Fibroblast of lung (primary cell): Measurements from ENCODE around the gene DPYSL4. TPM values are rescaled to one million over a fixed set of nuclear protein-coding genes. Genes with fewer than 3 reads are reported as not detected.

Source experiments
- DNase-seq, 2 donors: peaks; one replicate each; pipeline versions ENCODE4 v3.0.0 to v3.0.0-alpha.2; 2010; ENCODE audit warnings: low read depth in 2 of 2
- H2AFZ ChIP-seq: 2 replicates; pipeline ENCODE4 v1.5.1; 2012; ENCODE audit warnings: low read length, control low read depth, inconsistent platforms
- H3K27ac ChIP-seq: 2 replicates; pipeline ENCODE4 v1.5.1; 2011; ENCODE audit warnings: low read length, control low read depth; ENCODE audit not compliant: insufficient read depth
- H3K27me3 ChIP-seq: 2 replicates; pipeline ENCODE4 v1.5.1; 2011; ENCODE audit warnings: mild to moderate bottlenecking, low read length; ENCODE audit not compliant: control insufficient read depth, insufficient read depth
- H3K36me3 ChIP-seq: 2 replicates; pipeline ENCODE4 v1.5.1; 2011; ENCODE audit warnings: low read length; ENCODE audit not compliant: control insufficient read depth, insufficient read depth
- H3K4me1 ChIP-seq: 2 replicates; pipeline ENCODE4 v1.5.1; 2011; ENCODE audit warnings: low read length; ENCODE audit not compliant: control insufficient read depth, insufficient read depth; ENCODE audit errors: extremely low read depth
- H3K4me2 ChIP-seq: 2 replicates; pipeline ENCODE4 v1.5.1; 2011; ENCODE audit warnings: low read length, control low read depth; ENCODE audit not compliant: insufficient read depth; ENCODE audit errors: extremely low read depth
- H3K4me3 ChIP-seq, 4 experiments: fragments of 200-600 bp in 1 of 4; sonication (generic) in 1 of 4; replicated peaks in 1 of 4; 2 replicates each; pipeline ENCODE4 v1.5.1; 2011 to 2016; ENCODE audit warnings: low read length in 4 of 4, low read depth in 3 of 4, mild to moderate bottlenecking in 3 of 4, control low read depth in 2 of 4, inconsistent platforms in 1 of 4, mixed read lengths in 1 of 4; ENCODE audit not compliant: insufficient read depth in 1 of 4; ENCODE audit errors: control extremely low read depth in 1 of 4
- H3K79me2 ChIP-seq: 2 replicates; pipeline ENCODE4 v1.5.1; 2012; ENCODE audit warnings: mild to moderate bottlenecking, low read length, inconsistent platforms; ENCODE audit not compliant: control insufficient read depth, insufficient read depth
- H3K9ac ChIP-seq: 2 replicates; pipeline ENCODE4 v1.5.1; 2011; ENCODE audit warnings: mild to moderate bottlenecking, low read length, control low read depth; ENCODE audit not compliant: insufficient read depth
- H3K9me3 ChIP-seq: 2 replicates; pipeline ENCODE4 v1.5.1; 2012; ENCODE audit warnings: low read depth, low read length; ENCODE audit not compliant: control insufficient read depth, insufficient read depth
- H4K20me1 ChIP-seq: 2 replicates; pipeline ENCODE4 v1.5.1; 2011; ENCODE audit warnings: low read length; ENCODE audit not compliant: control insufficient read depth, insufficient read depth; ENCODE audit errors: extremely low read depth
- EZH2 ChIP-seq: IDR thresholded peaks from 2 replicates; pipeline ENCODE4 v1.5.1; 2012; ENCODE audit warnings: low read length, control low read depth, mild to moderate bottlenecking; ENCODE audit errors: missing control alignments
- polyA plus RNA-seq, 2 donors: library from polyadenylated mRNA; depleted of rRNA in 1 of 2; stranded (reverse) in 1 of 2; unstranded in 1 of 2; fragments of >200 nt; gene quantifications; 2 replicates each; pipeline ENCODE4 v1.2.1, GENCODE V29; 2011 to 2012; ENCODE audit warnings: missing spikeins in 1 of 2
- total RNA-seq: library from RNA; depleted of rRNA; stranded (reverse); fragments of >200 nt; gene quantifications from 2 replicates; pipeline ENCODE4 v1.2.1, GENCODE V29; 2014
- TF ChIP-seq, protein P1 (sequence below), 2 donors: IDR thresholded peaks in 1 of 2; conservative IDR thresholded peaks in 1 of 2; 1 replicate in 1 of 2; 2 replicates in 1 of 2; pipeline ENCODE4 v1.5.1; 2011 to 2012; ENCODE audit warnings: low read length in 2 of 2, control low read depth in 1 of 2, inconsistent platforms in 1 of 2, low read depth in 1 of 2, mild to moderate bottlenecking in 1 of 2

The DPYSL4 gene
- total and polyA plus RNA-seq, 2 donors (not counting 1 experiment from before 2014, with no cell fraction given): 0.83 to 1.4 TPM

DNA sequence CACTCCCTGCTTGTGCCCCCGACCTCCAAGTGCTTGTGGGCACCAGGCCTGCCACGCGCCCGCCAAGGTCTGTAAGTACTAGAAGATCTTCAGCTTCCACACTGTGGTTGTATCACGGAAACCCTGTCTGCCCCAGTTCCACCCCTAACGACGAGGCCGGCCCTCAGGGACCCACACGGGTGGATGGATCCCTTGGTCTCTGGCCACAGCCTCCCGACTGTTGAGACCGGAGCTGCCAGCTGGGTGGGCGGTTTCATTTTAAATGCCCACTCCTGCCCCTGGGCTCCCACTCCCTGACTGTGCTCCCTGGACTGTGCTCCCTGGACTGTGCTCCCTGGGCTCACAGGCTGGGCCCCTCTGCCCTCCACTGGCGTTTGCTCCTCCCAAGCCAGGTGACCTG, 50.1 kb downstream of the DPYSL4 start:
- H3K79me2 ChIP-seq: no peaks in the 10 kb centered on the region
- H3K4me3 ChIP-seq: no peak overlapping the region
- no peak overlapping the region for H3K9ac ChIP-seq
- H3K4me2 ChIP-seq: no peak overlapping the region
- H3K27ac ChIP-seq: no peak overlapping the region
- no peaks in the 10 kb centered on the region for H3K9me3 ChIP-seq
- TF ChIP-seq, protein P1, sequence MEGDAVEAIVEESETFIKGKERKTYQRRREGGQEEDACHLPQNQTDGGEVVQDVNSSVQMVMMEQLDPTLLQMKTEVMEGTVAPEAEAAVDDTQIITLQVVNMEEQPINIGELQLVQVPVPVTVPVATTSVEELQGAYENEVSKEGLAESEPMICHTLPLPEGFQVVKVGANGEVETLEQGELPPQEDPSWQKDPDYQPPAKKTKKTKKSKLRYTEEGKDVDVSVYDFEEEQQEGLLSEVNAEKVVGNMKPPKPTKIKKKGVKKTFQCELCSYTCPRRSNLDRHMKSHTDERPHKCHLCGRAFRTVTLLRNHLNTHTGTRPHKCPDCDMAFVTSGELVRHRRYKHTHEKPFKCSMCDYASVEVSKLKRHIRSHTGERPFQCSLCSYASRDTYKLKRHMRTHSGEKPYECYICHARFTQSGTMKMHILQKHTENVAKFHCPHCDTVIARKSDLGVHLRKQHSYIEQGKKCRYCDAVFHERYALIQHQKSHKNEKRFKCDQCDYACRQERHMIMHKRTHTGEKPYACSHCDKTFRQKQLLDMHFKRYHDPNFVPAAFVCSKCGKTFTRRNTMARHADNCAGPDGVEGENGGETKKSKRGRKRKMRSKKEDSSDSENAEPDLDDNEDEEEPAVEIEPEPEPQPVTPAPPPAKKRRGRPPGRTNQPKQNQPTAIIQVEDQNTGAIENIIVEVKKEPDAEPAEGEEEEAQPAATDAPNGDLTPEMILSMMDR (conservative IDR thresholded peaks at IDR 0.05 in 1 of 2, IDR thresholded peaks at IDR 0.05 in 1 of 2; ENCODE audit: low read depth in 1 of 2, low read length in 2 of 2): no peak
- TF ChIP-seq EZH2: no peak
- no peaks in the 10 kb centered on the region for H3K4me1 ChIP-seq
- no peaks in the 10 kb centered on the region for H3K27me3 ChIP-seq
- H2AFZ ChIP-seq: no peak overlapping the region
- no peaks in the 10 kb centered on the region for H3K36me3 ChIP-seq
- no peaks in the 10 kb centered on the region for H4K20me1 ChIP-seq
- no peak for DNase-seq

DNA sequence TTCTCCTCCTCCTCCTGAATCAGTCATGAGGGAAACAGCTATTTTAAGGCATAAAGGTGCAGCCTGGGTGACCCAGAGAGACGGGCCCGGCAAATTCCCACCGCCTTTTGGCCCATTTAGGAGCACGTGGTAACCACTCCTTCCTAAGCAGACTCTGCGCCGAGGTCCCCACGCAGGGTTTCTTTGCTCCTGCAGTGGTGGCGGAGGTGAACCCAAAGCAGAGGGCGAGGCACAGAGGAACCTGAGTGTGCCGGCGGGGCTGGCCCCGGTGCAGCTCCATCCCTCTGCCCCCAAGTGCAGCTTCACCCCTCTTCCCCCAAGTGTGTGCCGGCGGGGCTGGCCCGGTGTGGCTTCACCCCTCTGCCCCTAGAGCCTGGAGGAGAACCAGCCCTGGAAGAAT, 50.6 kb downstream of the DPYSL4 start:
- Histone ChIP-seq H3K4me1 (no peaks in the 10 kb centered on the region), H3K79me2 (no peaks in the 10 kb centered on the region), H3K27ac (no peak overlapping the region), H3K27me3 (no peaks in the 10 kb centered on the region), H4K20me1 (no peaks in the 10 kb centered on the region), H3K36me3 (no peaks in the 10 kb centered on the region), H2AFZ (no peak overlapping the region), H3K4me3 (no peak overlapping the region), H3K9me3 (no peaks in the 10 kb centered on the region), H3K9ac (no peak overlapping the region), H3K4me2 (no peak overlapping the region)
- TF ChIP-seq, protein P1 (conservative IDR thresholded peaks at IDR 0.05 in 1 of 2, IDR thresholded peaks at IDR 0.05 in 1 of 2; ENCODE audit: low read depth in 1 of 2, low read length in 2 of 2): no peak
- no peak for TF ChIP-seq EZH2
- no peak for DNase-seq

DNA sequence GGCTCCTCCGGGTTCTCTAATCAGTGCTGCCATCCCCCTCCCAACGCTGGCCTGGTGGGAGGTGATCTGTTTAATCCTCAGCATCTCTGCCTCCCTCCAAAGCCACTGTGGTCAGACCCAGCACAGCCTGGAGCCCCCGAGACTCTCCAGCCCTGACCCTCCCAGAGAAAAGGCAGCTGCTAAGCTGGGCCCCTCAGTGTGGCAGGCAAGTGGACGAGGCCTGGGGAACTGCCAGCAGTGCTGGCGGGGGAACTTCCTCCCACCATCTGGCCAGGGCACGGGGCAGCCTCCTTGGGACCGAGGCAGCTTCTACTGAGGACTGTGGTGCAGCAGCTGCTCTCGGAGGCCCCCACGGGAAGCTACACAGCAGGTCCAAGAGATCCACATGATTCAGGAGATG, 51.1 kb downstream of the DPYSL4 start:
- Histone ChIP-seq H3K79me2 (no peaks in the 10 kb centered on the region), H3K9me3 (no peaks in the 10 kb centered on the region), H3K27me3 (no peaks in the 10 kb centered on the region), H3K9ac (no peak overlapping the region), H3K27ac (no peak overlapping the region), H3K4me3 (no peak overlapping the region), H2AFZ (no peak overlapping the region), H3K4me2 (no peak overlapping the region), H4K20me1 (no peaks in the 10 kb centered on the region), H3K4me1 (no peaks in the 10 kb centered on the region), H3K36me3 (no peaks in the 10 kb centered on the region)
- DNase-seq: no peak
- TF ChIP-seq, protein P1 (conservative IDR thresholded peaks at IDR 0.05 in 1 of 2, IDR thresholded peaks at IDR 0.05 in 1 of 2; ENCODE audit: low read depth in 1 of 2, low read length in 2 of 2): no peak
- no peak for TF ChIP-seq EZH2
